Activated CD4-positive, alpha-beta T cell treated with anti-CD3 and anti-CD28 coated beads, Interleukin-2, amount 10 ng/mL, durations not matched to agents 24 days and 14 days (primary cell): ENCODE measurements around the gene NR2F2. TPM values are rescaled to one million over a fixed set of nuclear protein-coding genes. Genes with fewer than 3 reads are reported as not detected.

Source experiments
- DNase-seq: peaks from one replicate; pipeline ENCODE4 v3.0.0; 2022
- H3K27ac Mint-ChIP-seq: one replicate; pipeline ENCODE4 v1.8.0; 2022; ENCODE audit warnings: mild to moderate bottlenecking, mixed read lengths
- H3K27me3 Mint-ChIP-seq: one replicate; pipeline ENCODE4 v1.8.0; 2022; ENCODE audit warnings: mixed read lengths
- H3K36me3 Mint-ChIP-seq: one replicate; pipeline ENCODE4 v1.8.0; 2022; ENCODE audit warnings: low read depth, mild to moderate bottlenecking, mixed read lengths
- H3K4me1 Mint-ChIP-seq: one replicate; pipeline ENCODE4 v1.8.0; 2021; ENCODE audit warnings: mixed read lengths
- H3K4me3 Mint-ChIP-seq: one replicate; pipeline ENCODE4 v1.8.0; 2022; ENCODE audit warnings: mild to moderate bottlenecking, moderate library complexity, mixed read lengths
- H3K9me3 Mint-ChIP-seq: one replicate; pipeline ENCODE4 v1.8.0; 2021; ENCODE audit warnings: mixed read lengths
- intact Hi-C: fragments of 100-400 bp; cut with micrococcal nuclease; formaldehyde crosslinking; loops from one replicate; pipeline ENCODE4 v1.15.1; 2023
- total RNA-seq: library from RNA; stranded (reverse); gene quantifications from 2 replicates; pipeline ENCODE4 v1.2.3, GENCODE V29; 2022

The NR2F2 gene
- total RNA-seq = not detected in 2 replicates

- intact Hi-C loops = loop anchor here (2.0 kb wide), 1 partner anchor 26 kb away; no protein-coding TSS in a partner anchor
- Mint-ChIP-seq H3K4me3 (peak within 1 kb of the TSS; percentile 89), H3K4me1 (peaks cover 4% of the 10 kb centered on the region), H3K27ac (peak within 1 kb of the TSS; percentile 80), H3K9me3 (peaks cover 14% of the 10 kb centered on the region), H3K36me3 (peaks cover 8% of the 10 kb centered on the region), H3K27me3 (peaks cover 78% of the 10 kb centered on the region)
- peak; percentile 84 for DNase-seq
Observed at GRCh38 chr15:96330450-96331143, at the start of gene NR2F2. Gene NR2F2, plus strand, starts transcription at chr15:96330700. Its CDS starts 1,406 bp downstream, at chr15:96332106.

GRCh38 chr15:96285305-96285704 is 45.2 kb upstream of the NR2F2 start:
- Mint-ChIP-seq H3K9me3 (no peaks in the 10 kb centered on the region), H3K4me3 (no peak overlapping the region), H3K36me3 (no peaks in the 10 kb centered on the region), H3K4me1 (no peaks in the 10 kb centered on the region), H3K27me3 (no peaks in the 10 kb centered on the region), H3K27ac (no peak overlapping the region)
- intact Hi-C loops = no loop called here
- no peak for DNase-seq

- no peak overlapping the region for H3K27ac Mint-ChIP-seq
- H3K36me3 Mint-ChIP-seq = no peaks in the 10 kb centered on the region
- H3K27me3 Mint-ChIP-seq = no peaks in the 10 kb centered on the region
- intact Hi-C loops = no loop called here
- no peaks in the 10 kb centered on the region for H3K9me3 Mint-ChIP-seq
- no peak for DNase-seq
- H3K4me3 Mint-ChIP-seq = no peak overlapping the region
- H3K4me1 Mint-ChIP-seq = no peaks in the 10 kb centered on the region
Observed at GRCh38 chr15:96285729-96286254, 44.7 kb upstream of the NR2F2 start.

GRCh38 chr15:96290679-96291078 is 39.8 kb upstream of the NR2F2 start:
- Mint-ChIP-seq H3K4me1 (no peaks in the 10 kb centered on the region), H3K9me3 (no peaks in the 10 kb centered on the region), H3K27me3 (no peaks in the 10 kb centered on the region), H3K4me3 (no peak overlapping the region), H3K27ac (no peak overlapping the region), H3K36me3 (no peaks in the 10 kb centered on the region)
- intact Hi-C loops = no loop called here
- no peak for DNase-seq

- Mint-ChIP-seq H3K36me3 (no peaks in the 10 kb centered on the region), H3K9me3 (no peaks in the 10 kb centered on the region), H3K27ac (no peak overlapping the region), H3K4me3 (no peak overlapping the region), H3K4me1 (no peaks in the 10 kb centered on the region), H3K27me3 (no peaks in the 10 kb centered on the region)
- intact Hi-C loops = no loop called here
- DNase-seq = no peak
Observed at GRCh38 chr15:96292635-96293034, 37.9 kb upstream of the NR2F2 start.

GRCh38 chr15:96293441-96293840 is 37.1 kb upstream of the NR2F2 start:
- H3K27me3 Mint-ChIP-seq = no peaks in the 10 kb centered on the region
- peaks cover 7% of the 10 kb centered on the region for H3K9me3 Mint-ChIP-seq
- intact Hi-C loops = no loop called here
- H3K36me3 Mint-ChIP-seq = no peaks in the 10 kb centered on the region
- no peak for DNase-seq
- H3K4me1 Mint-ChIP-seq = no peaks in the 10 kb centered on the region
- no peak overlapping the region for H3K27ac Mint-ChIP-seq
- H3K4me3 Mint-ChIP-seq = no peak overlapping the region

GRCh38 chr15:96294766-96295165 is 35.7 kb upstream of the NR2F2 start:
- H3K27ac Mint-ChIP-seq = no peak overlapping the region
- no peak overlapping the region for H3K4me3 Mint-ChIP-seq
- DNase-seq = no peak
- H3K27me3 Mint-ChIP-seq = no peaks in the 10 kb centered on the region
- H3K9me3 Mint-ChIP-seq = peaks cover 8% of the 10 kb centered on the region
- H3K4me1 Mint-ChIP-seq = no peaks in the 10 kb centered on the region
- H3K36me3 Mint-ChIP-seq = no peaks in the 10 kb centered on the region
- intact Hi-C loops = no loop called here

- no peak overlapping the region for H3K27ac Mint-ChIP-seq
- H3K4me3 Mint-ChIP-seq = no peak overlapping the region
- intact Hi-C loops = no loop called here
- H3K27me3 Mint-ChIP-seq = no peaks in the 10 kb centered on the region
- no peaks in the 10 kb centered on the region for H3K36me3 Mint-ChIP-seq
- peak; percentile 24 for DNase-seq
- H3K9me3 Mint-ChIP-seq = peaks cover 8% of the 10 kb centered on the region
- no peaks in the 10 kb centered on the region for H3K4me1 Mint-ChIP-seq
Observed at GRCh38 chr15:96296264-96296663, 34.2 kb upstream of the NR2F2 start.

GRCh38 chr15:96297783-96298182 is 32.7 kb upstream of the NR2F2 start:
- peaks cover 8% of the 10 kb centered on the region for H3K9me3 Mint-ChIP-seq
- H3K27ac Mint-ChIP-seq = no peak overlapping the region
- no peaks in the 10 kb centered on the region for H3K4me1 Mint-ChIP-seq
- no peak for DNase-seq
- H3K27me3 Mint-ChIP-seq = no peaks in the 10 kb centered on the region
- H3K4me3 Mint-ChIP-seq = no peak overlapping the region
- H3K36me3 Mint-ChIP-seq = no peaks in the 10 kb centered on the region
- intact Hi-C loops = no loop called here

- Mint-ChIP-seq H3K9me3 (peaks cover 8% of the 10 kb centered on the region), H3K4me3 (no peak overlapping the region), H3K36me3 (no peaks in the 10 kb centered on the region), H3K4me1 (no peaks in the 10 kb centered on the region), H3K27ac (no peak overlapping the region), H3K27me3 (no peaks in the 10 kb centered on the region)
- intact Hi-C loops = no loop called here
- no peak for DNase-seq
Observed at GRCh38 chr15:96298217-96298616, 32.3 kb upstream of the NR2F2 start.

GRCh38 chr15:96300836-96301235 is 29.7 kb upstream of the NR2F2 start:
- intact Hi-C loops = no loop called here
- Mint-ChIP-seq H3K9me3 (peaks cover 8% of the 10 kb centered on the region), H3K36me3 (no peaks in the 10 kb centered on the region), H3K27me3 (no peaks in the 10 kb centered on the region), H3K4me1 (no peaks in the 10 kb centered on the region), H3K27ac (no peak overlapping the region), H3K4me3 (no peak overlapping the region)
- DNase-seq = no peak

- no peaks in the 10 kb centered on the region for H3K36me3 Mint-ChIP-seq
- H3K4me1 Mint-ChIP-seq = no peaks in the 10 kb centered on the region
- no peaks in the 10 kb centered on the region for H3K27me3 Mint-ChIP-seq
- intact Hi-C loops = no loop called here
- no peak overlapping the region for H3K27ac Mint-ChIP-seq
- H3K4me3 Mint-ChIP-seq = no peak overlapping the region
- no peak for DNase-seq
- no peaks in the 10 kb centered on the region for H3K9me3 Mint-ChIP-seq
Observed at GRCh38 chr15:96303503-96304056, 26.9 kb upstream of the NR2F2 start.

- intact Hi-C loops = no loop called here
- Mint-ChIP-seq H3K4me1 (no peaks in the 10 kb centered on the region), H3K9me3 (no peaks in the 10 kb centered on the region), H3K4me3 (no peak overlapping the region), H3K36me3 (no peaks in the 10 kb centered on the region), H3K27ac (no peak overlapping the region), H3K27me3 (no peaks in the 10 kb centered on the region)
- no peak for DNase-seq
Observed at GRCh38 chr15:96304839-96305238, 25.7 kb upstream of the NR2F2 start.

GRCh38 chr15:96306321-96306720 is 24.2 kb upstream of the NR2F2 start:
- Mint-ChIP-seq H3K9me3 (no peaks in the 10 kb centered on the region), H3K36me3 (no peaks in the 10 kb centered on the region), H3K27me3 (no peaks in the 10 kb centered on the region), H3K4me1 (no peaks in the 10 kb centered on the region), H3K27ac (no peak overlapping the region), H3K4me3 (no peak overlapping the region)
- DNase-seq = no peak
- intact Hi-C loops = no loop called here
